Uterus (tissue), 2 donors: ENCODE results near the gene KRT82.

Experiments used
- CTCF ChIP-seq, 4 experiments: fragments of 200-600 bp in 2 of 4; fragments of 450-650 bp in 2 of 4; sonication (generic) in 2 of 4; IDR thresholded peaks; one replicate each; pipeline ENCODE4 v1.5.1; 2016 to 2019; ENCODE audit warnings: antibody characterized with exemption in 4 of 4, mild to moderate bottlenecking in 2 of 4, moderate library complexity in 1 of 4
- POLR2A ChIP-seq, 2 donors: fragments of 450-650 bp; IDR thresholded peaks; one replicate each; pipeline ENCODE4 v1.6.1; 2016; ENCODE audit warnings: antibody characterized with exemption in 2 of 2, mild to moderate bottlenecking in 1 of 2, moderate library complexity in 1 of 2

GRCh38 chr12:52390739-52391617 lies 15.2 kb downstream of the KRT82 start:
- TF ChIP-seq CTCF (IDR thresholded peaks at IDR 0.05) = peak in 3 of 4 experiments; percentile 22 to 40 (median 35)
- no peak for TF ChIP-seq POLR2A (IDR thresholded peaks at IDR 0.05)
